NCI-H146 (cell line): ENCODE data around the gene SCN1B.
"Not testable (repeated sequence)": the region's sequence is repeated elsewhere in the genome, so short reads cannot be mapped to it uniquely, and the experiment has no call there.

Experiments used
- DNase-seq: peaks from one replicate; lab custom pipeline; 2025; lab: John Stamatoyannopoulos, UW

SCN1B gene

GRCh38 chr19:35030257-35031071 lies at the start of gene SCN1B:
Gene SCN1B, plus strand, starts transcription at chr19:35030470. Its CDS starts 351 bp downstream, at chr19:35030821.
- DNase-seq = peak; percentile 66

GRCh38 chr19:34982275-34982674 lies 48.0 kb upstream of the SCN1B start:
- no peak for DNase-seq

GRCh38 chr19:34983786-34984185 lies 46.5 kb upstream of the SCN1B start:
- DNase-seq = no peak

- no peak for DNase-seq
Measured at GRCh38 chr19:34984287-34984686, 46.0 kb upstream of the SCN1B start.

- DNase-seq = peak; percentile 25
Measured at GRCh38 chr19:34985249-34986022, 44.8 kb upstream of the SCN1B start.

GRCh38 chr19:34988119-34988518 lies 42.2 kb upstream of the SCN1B start:
- no peak for DNase-seq

- no peak for DNase-seq
Measured at GRCh38 chr19:34989298-34989697, 41.0 kb upstream of the SCN1B start.

- no peak for DNase-seq
Measured at GRCh38 chr19:34990578-34991192, 39.6 kb upstream of the SCN1B start.

GRCh38 chr19:34991542-34992333 lies 38.5 kb upstream of the SCN1B start:
- no peak for DNase-seq

GRCh38 chr19:34992582-34992981 lies 37.7 kb upstream of the SCN1B start:
- not testable (repeated sequence) for DNase-seq

- DNase-seq = no peak
Measured at GRCh38 chr19:34994286-34994642, 36.0 kb upstream of the SCN1B start.

GRCh38 chr19:34994643-34995541 lies 35.4 kb upstream of the SCN1B start:
- peak; percentile 79 for DNase-seq

GRCh38 chr19:34995551-34995950 lies 34.7 kb upstream of the SCN1B start:
- DNase-seq = no peak

GRCh38 chr19:34997071-34997617 lies 33.1 kb upstream of the SCN1B start:
- DNase-seq = no peak

- DNase-seq = not testable (repeated sequence)
Measured at GRCh38 chr19:34998224-34998623, 32.0 kb upstream of the SCN1B start.

GRCh38 chr19:34998777-34999497 lies 31.3 kb upstream of the SCN1B start:
- DNase-seq = no peak

GRCh38 chr19:34999498-35000337 lies 30.6 kb upstream of the SCN1B start, which contains the start of gene GRAMD1A:
Gene GRAMD1A, plus strand, starts transcription at chr19:35000323. Its CDS starts 156 bp downstream, at chr19:35000479.
- peak; percentile 89 for DNase-seq

GRCh38 chr19:35000338-35000646 lies 30.0 kb upstream of the SCN1B start:
- DNase-seq = no peak
